Fibroblast of lung (primary cell): Measurements from ENCODE around the gene SYT13. TPM values are rescaled to one million over a fixed set of nuclear protein-coding genes. Genes with fewer than 3 reads are reported as not detected.

Source experiments
- DNase-seq, 2 donors: peaks; one replicate each; pipeline versions ENCODE4 v3.0.0 to v3.0.0-alpha.2; 2010; ENCODE audit warnings: low read depth in 2 of 2
- H2AFZ ChIP-seq: 2 replicates; pipeline ENCODE4 v1.5.1; 2012; ENCODE audit warnings: low read length, control low read depth, inconsistent platforms
- H3K27ac ChIP-seq: 2 replicates; pipeline ENCODE4 v1.5.1; 2011; ENCODE audit warnings: low read length, control low read depth; ENCODE audit not compliant: insufficient read depth
- H3K27me3 ChIP-seq: 2 replicates; pipeline ENCODE4 v1.5.1; 2011; ENCODE audit warnings: mild to moderate bottlenecking, low read length; ENCODE audit not compliant: control insufficient read depth, insufficient read depth
- H3K36me3 ChIP-seq: 2 replicates; pipeline ENCODE4 v1.5.1; 2011; ENCODE audit warnings: low read length; ENCODE audit not compliant: control insufficient read depth, insufficient read depth
- H3K4me1 ChIP-seq: 2 replicates; pipeline ENCODE4 v1.5.1; 2011; ENCODE audit warnings: low read length; ENCODE audit not compliant: control insufficient read depth, insufficient read depth; ENCODE audit errors: extremely low read depth
- H3K4me2 ChIP-seq: 2 replicates; pipeline ENCODE4 v1.5.1; 2011; ENCODE audit warnings: low read length, control low read depth; ENCODE audit not compliant: insufficient read depth; ENCODE audit errors: extremely low read depth
- H3K4me3 ChIP-seq, 4 experiments: fragments of 200-600 bp in 1 of 4; sonication (generic) in 1 of 4; replicated peaks in 1 of 4; 2 replicates each; pipeline ENCODE4 v1.5.1; 2011 to 2016; ENCODE audit warnings: low read length in 4 of 4, low read depth in 3 of 4, mild to moderate bottlenecking in 3 of 4, control low read depth in 2 of 4, inconsistent platforms in 1 of 4, mixed read lengths in 1 of 4; ENCODE audit not compliant: insufficient read depth in 1 of 4; ENCODE audit errors: control extremely low read depth in 1 of 4
- H3K79me2 ChIP-seq: 2 replicates; pipeline ENCODE4 v1.5.1; 2012; ENCODE audit warnings: mild to moderate bottlenecking, low read length, inconsistent platforms; ENCODE audit not compliant: control insufficient read depth, insufficient read depth
- H3K9ac ChIP-seq: 2 replicates; pipeline ENCODE4 v1.5.1; 2011; ENCODE audit warnings: mild to moderate bottlenecking, low read length, control low read depth; ENCODE audit not compliant: insufficient read depth
- H3K9me3 ChIP-seq: 2 replicates; pipeline ENCODE4 v1.5.1; 2012; ENCODE audit warnings: low read depth, low read length; ENCODE audit not compliant: control insufficient read depth, insufficient read depth
- H4K20me1 ChIP-seq: 2 replicates; pipeline ENCODE4 v1.5.1; 2011; ENCODE audit warnings: low read length; ENCODE audit not compliant: control insufficient read depth, insufficient read depth; ENCODE audit errors: extremely low read depth
- CTCF ChIP-seq, 2 donors: IDR thresholded peaks in 1 of 2; conservative IDR thresholded peaks in 1 of 2; 1 replicate in 1 of 2; 2 replicates in 1 of 2; pipeline ENCODE4 v1.5.1; 2011 to 2012; ENCODE audit warnings: low read length in 2 of 2, control low read depth in 1 of 2, inconsistent platforms in 1 of 2, low read depth in 1 of 2, mild to moderate bottlenecking in 1 of 2
- EZH2 ChIP-seq: IDR thresholded peaks from 2 replicates; pipeline ENCODE4 v1.5.1; 2012; ENCODE audit warnings: low read length, control low read depth, mild to moderate bottlenecking; ENCODE audit errors: missing control alignments
- polyA plus RNA-seq, 2 donors: library from polyadenylated mRNA; depleted of rRNA in 1 of 2; stranded (reverse) in 1 of 2; unstranded in 1 of 2; fragments of >200 nt; gene quantifications; 2 replicates each; pipeline ENCODE4 v1.2.1, GENCODE V29; 2011 to 2012; ENCODE audit warnings: missing spikeins in 1 of 2
- total RNA-seq: library from RNA; depleted of rRNA; stranded (reverse); fragments of >200 nt; gene quantifications from 2 replicates; pipeline ENCODE4 v1.2.1, GENCODE V29; 2014

Gene SYT13
- total and polyA plus RNA-seq, 2 donors (not counting 1 experiment from before 2014, with no cell fraction given): not detected

GRCh38 chr11:45211732-45212131 is 74.4 kb downstream of the SYT13 start:
- no peaks in the 10 kb centered on the region for H3K27me3 ChIP-seq
- no peaks in the 10 kb centered on the region for H3K9me3 ChIP-seq
- no peaks in the 10 kb centered on the region for H3K79me2 ChIP-seq
- H2AFZ ChIP-seq: no peak overlapping the region
- H3K36me3 ChIP-seq: no peaks in the 10 kb centered on the region
- H3K4me3 ChIP-seq: no peak overlapping the region
- TF ChIP-seq EZH2 (no peak), CTCF (conservative IDR thresholded peaks at IDR 0.05 in 1 of 2, IDR thresholded peaks at IDR 0.05 in 1 of 2; ENCODE audit: low read depth in 1 of 2, low read length in 2 of 2) (no peak)
- no peak overlapping the region for H3K4me2 ChIP-seq
- no peak overlapping the region for H3K9ac ChIP-seq
- no peaks in the 10 kb centered on the region for H4K20me1 ChIP-seq
- no peak overlapping the region for H3K27ac ChIP-seq
- DNase-seq: no peak
- no peaks in the 10 kb centered on the region for H3K4me1 ChIP-seq

GRCh38 chr11:45210846-45211245 is 75.3 kb downstream of the SYT13 start:
- no peak for DNase-seq
- H3K27me3 ChIP-seq: no peaks in the 10 kb centered on the region
- H2AFZ ChIP-seq: no peak overlapping the region
- no peaks in the 10 kb centered on the region for H4K20me1 ChIP-seq
- no peak overlapping the region for H3K9ac ChIP-seq
- no peak overlapping the region for H3K4me2 ChIP-seq
- no peak overlapping the region for H3K27ac ChIP-seq
- no peaks in the 10 kb centered on the region for H3K4me1 ChIP-seq
- no peak overlapping the region for H3K4me3 ChIP-seq
- H3K9me3 ChIP-seq: no peaks in the 10 kb centered on the region
- no peaks in the 10 kb centered on the region for H3K79me2 ChIP-seq
- H3K36me3 ChIP-seq: no peaks in the 10 kb centered on the region
- TF ChIP-seq EZH2 (no peak), CTCF (conservative IDR thresholded peaks at IDR 0.05 in 1 of 2, IDR thresholded peaks at IDR 0.05 in 1 of 2; ENCODE audit: low read depth in 1 of 2, low read length in 2 of 2) (no peak)

- DNase-seq: peak; percentile 32 to 84
- H3K4me1 ChIP-seq: no peaks in the 10 kb centered on the region
- TF ChIP-seq EZH2: no peak
- TF ChIP-seq CTCF (conservative IDR thresholded peaks at IDR 0.05 in 1 of 2, IDR thresholded peaks at IDR 0.05 in 1 of 2; ENCODE audit: low read depth in 1 of 2, low read length in 2 of 2): peak in 1 of 2 donors; percentile 17
- no peaks in the 10 kb centered on the region for H3K27me3 ChIP-seq
- H3K36me3 ChIP-seq: no peaks in the 10 kb centered on the region
- no peaks in the 10 kb centered on the region for H3K79me2 ChIP-seq
- no peaks in the 10 kb centered on the region for H3K9me3 ChIP-seq
- H3K4me3 ChIP-seq: no peak overlapping the region
- H3K27ac ChIP-seq: no peak overlapping the region
- H4K20me1 ChIP-seq: no peaks in the 10 kb centered on the region
- no peak overlapping the region for H3K9ac ChIP-seq
- no peak overlapping the region for H3K4me2 ChIP-seq
- no peak overlapping the region for H2AFZ ChIP-seq
These were observed 76.0 kb downstream of the SYT13 start for GRCh38 chr11:45209891-45210699.
